Measurements from ENCODE around the gene IQCM.

The IQCM gene

DNA sequence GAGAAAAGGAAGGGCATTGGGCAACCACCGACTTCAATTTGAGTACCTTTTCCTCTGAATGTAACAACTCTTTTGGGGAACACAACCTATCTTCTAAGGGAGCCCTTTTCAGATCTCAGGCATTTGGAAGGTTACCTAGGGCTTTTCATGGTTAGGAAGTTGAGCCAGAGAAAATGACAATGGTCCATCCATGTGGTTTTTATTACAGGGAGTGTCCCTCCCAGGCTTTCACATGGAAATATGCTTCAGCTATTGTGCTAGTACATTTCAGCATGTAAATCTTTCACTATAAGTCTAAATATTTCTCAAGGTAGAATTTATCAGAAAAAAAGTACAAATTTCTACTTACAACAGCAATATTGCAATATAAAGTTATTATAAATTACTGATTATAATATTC, 259.8 kb downstream of the IQCM start:
- Histone ChIP-seq H3K4me3 (ENCODE audit: low read depth, low read length) (no peak overlapping the region), H3K9me3 (ENCODE audit: control insufficient read depth, insufficient read depth, low read depth, low read length) (no peaks in the 10 kb centered on the region), H3K4me1 (ENCODE audit: control insufficient read depth, insufficient read depth, low read length) (no peaks in the 10 kb centered on the region), H3K36me3 (ENCODE audit: control insufficient read depth in 2 of 2, insufficient read depth in 1 of 2, low read length in 2 of 2) (no peaks in the 10 kb centered on the region), H3K27ac (ENCODE audit: extremely low read depth, low read depth, low read length) (no peak overlapping the region)
- ChIA-PET CTCF (no interaction called here), POLR2A (no interaction called here)
- TF ChIP-seq ZNF16 (tag by site-specific recombination; IDR thresholded peaks at IDR 0.05; ENCODE audit: low read depth) (no peak), KLF9 (tag by site-specific recombination; IDR thresholded peaks at IDR 0.05; ENCODE audit: low read depth) (no peak), ZNF184 (tag by site-specific recombination; IDR thresholded peaks at IDR 0.05) (no peak), ZNF701 (tag by site-specific recombination; IDR thresholded peaks at IDR 0.05) (no peak), ZNF558 (tag by site-specific recombination; IDR thresholded peaks at IDR 0.05) (no peak), ZNF433 (tag by site-specific recombination; IDR thresholded peaks at IDR 0.05; ENCODE audit: low read depth) (no peak), ZEB2 (tag by site-specific recombination; IDR thresholded peaks at IDR 0.05) (no peak), ZNF132 (tag by site-specific recombination; IDR thresholded peaks at IDR 0.05; ENCODE audit: borderline replicate concordance) (no peak), ZBTB8A (tag by site-specific recombination; IDR thresholded peaks at IDR 0.05) (no peak), ZSCAN30 (tag by site-specific recombination; IDR thresholded peaks at IDR 0.05) (no peak)

DNA sequence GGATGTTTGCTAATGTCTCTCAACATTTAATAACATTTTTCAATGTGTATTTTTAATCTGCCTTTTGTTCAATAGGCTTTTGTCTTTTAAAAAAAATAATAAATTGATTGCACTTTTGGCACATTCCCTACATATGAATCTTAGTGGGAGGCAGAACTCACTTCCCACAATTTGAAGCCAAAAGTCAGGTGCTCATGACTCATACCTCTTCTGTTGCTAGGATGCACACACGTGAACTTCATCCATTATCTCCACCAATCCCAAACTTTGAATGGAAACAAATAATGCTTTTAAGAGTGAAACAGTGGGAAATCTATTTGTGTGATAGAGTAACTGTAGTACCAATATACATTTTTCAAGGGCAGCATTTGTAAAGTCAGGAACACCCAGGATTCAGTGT, 260.5 kb downstream of the IQCM start:
- no peak overlapping the region for H3K27ac ChIP-seq (ENCODE audit: extremely low read depth, low read depth, low read length)
- TF ChIP-seq ZNF624 (tag by site-specific recombination; IDR thresholded peaks at IDR 0.05), result no peak
- no peak for TF ChIP-seq ZNF416 (tag by site-specific recombination; IDR thresholded peaks at IDR 0.05)
- TF ChIP-seq ZXDB (tag by site-specific recombination; IDR thresholded peaks at IDR 0.05), result no peak
- no peak for TF ChIP-seq ZNF292 (tag by site-specific recombination; IDR thresholded peaks at IDR 0.05; ENCODE audit: borderline replicate concordance, low read depth)
- no peak overlapping the region for H3K4me3 ChIP-seq (ENCODE audit: low read depth, low read length)
- ChIA-PET POLR2A (no interaction called here), CTCF (no interaction called here)
- no peaks in the 10 kb centered on the region for H3K4me1 ChIP-seq (ENCODE audit: control insufficient read depth, insufficient read depth, low read length)
- H3K9me3 ChIP-seq (ENCODE audit: control insufficient read depth, insufficient read depth, low read depth, low read length), result no peaks in the 10 kb centered on the region
- no peaks in the 10 kb centered on the region for H3K36me3 ChIP-seq (ENCODE audit: control insufficient read depth in 2 of 2, insufficient read depth in 1 of 2, low read length in 2 of 2)

DNA sequence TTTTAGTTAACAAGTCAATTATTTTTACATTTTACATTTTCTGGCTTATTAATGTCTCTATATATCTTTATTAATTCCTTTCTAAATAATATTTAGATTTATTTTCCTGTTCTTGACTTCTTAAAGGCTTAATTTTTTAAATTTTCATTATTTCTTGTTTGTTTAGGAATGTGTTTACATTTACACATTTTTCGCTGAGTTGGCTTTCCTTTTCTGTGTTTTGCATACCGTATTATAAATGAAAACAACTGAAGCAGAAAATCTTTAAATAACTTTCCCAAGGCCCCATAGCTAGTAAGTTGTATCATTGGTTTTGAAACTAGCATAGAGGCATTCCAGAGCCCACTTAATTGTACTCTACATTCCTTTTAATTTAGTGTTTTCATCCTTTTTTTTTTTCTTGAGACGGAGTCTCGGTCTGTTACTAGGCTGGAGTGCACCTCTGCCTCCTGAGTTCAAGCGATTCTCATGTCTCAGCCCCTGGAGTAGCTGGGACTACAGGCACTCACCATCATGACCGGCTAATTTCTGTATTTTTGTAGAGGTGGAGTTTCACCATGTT, 261.6 kb downstream of the IQCM start:
- ChIA-PET CTCF (no interaction called here), POLR2A (no interaction called here)
- TF ChIP-seq GFI1B (tag by site-specific recombination; IDR thresholded peaks at IDR 0.05), result no peak
- TF ChIP-seq WT1 (tag by site-specific recombination; IDR thresholded peaks at IDR 0.05), result no peak
- TF ChIP-seq ZBTB20 (tag by site-specific recombination; IDR thresholded peaks at IDR 0.05), result no peak
- no peak for TF ChIP-seq ZNF311 (tag by site-specific recombination; IDR thresholded peaks at IDR 0.05; ENCODE audit: borderline replicate concordance)
- TF ChIP-seq ZSCAN18 (tag by site-specific recombination; IDR thresholded peaks at IDR 0.05), result no peak
- no peak for TF ChIP-seq ZNF398 (tag by site-specific recombination; IDR thresholded peaks at IDR 0.05)
- no peak for TF ChIP-seq ZNF514 (tag by site-specific recombination; IDR thresholded peaks at IDR 0.05)
- TF ChIP-seq ZNF654 (tag by site-specific recombination; IDR thresholded peaks at IDR 0.05; ENCODE audit: low read depth), result no peak
- no peak for TF ChIP-seq ZNF768 (tag by site-specific recombination; IDR thresholded peaks at IDR 0.05)
- TF ChIP-seq ZNF350 (tag by site-specific recombination; IDR thresholded peaks at IDR 0.05), result no peak
- no peak overlapping the region for H3K27ac ChIP-seq (ENCODE audit: extremely low read depth, low read depth, low read length)
- H3K9me3 ChIP-seq (ENCODE audit: control insufficient read depth, insufficient read depth, low read depth, low read length), result no peaks in the 10 kb centered on the region
- no peaks in the 10 kb centered on the region for H3K4me1 ChIP-seq (ENCODE audit: control insufficient read depth, insufficient read depth, low read length)
- no peak overlapping the region for H3K4me3 ChIP-seq (ENCODE audit: low read depth, low read length)
- no peaks in the 10 kb centered on the region for H3K36me3 ChIP-seq (ENCODE audit: control insufficient read depth in 2 of 2, insufficient read depth in 1 of 2, low read length in 2 of 2)
